NCI-H2171 treated with DMSO at 0.1 percent for 48 hours (cell line): ENCODE measurements around the gene PGBD5.

Experiments used
- DNase-seq: peaks from one replicate; lab custom pipeline; 2025; lab: John Stamatoyannopoulos, UW

Gene PGBD5

DNA sequence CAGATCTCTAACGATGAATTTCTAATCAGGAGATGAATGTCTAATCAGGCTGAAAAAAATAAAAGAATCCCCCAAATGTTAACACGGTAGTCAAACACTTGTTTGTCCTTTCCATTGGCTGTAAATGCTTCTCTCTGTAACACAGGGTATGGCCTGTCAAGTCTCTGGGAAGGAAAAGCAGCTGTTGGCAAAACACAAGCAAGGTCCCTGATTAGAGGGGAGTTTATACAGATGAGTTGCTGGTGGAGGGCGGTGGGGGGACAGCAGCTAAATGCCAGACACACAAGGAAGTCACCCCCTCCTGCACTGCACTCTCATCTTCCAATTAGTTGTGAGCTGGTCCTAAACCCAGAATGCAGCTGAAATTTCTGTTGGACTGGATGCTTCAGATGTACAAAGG is 51.0 kb downstream of the PGBD5 start:
- DNase-seq: no peak

DNA sequence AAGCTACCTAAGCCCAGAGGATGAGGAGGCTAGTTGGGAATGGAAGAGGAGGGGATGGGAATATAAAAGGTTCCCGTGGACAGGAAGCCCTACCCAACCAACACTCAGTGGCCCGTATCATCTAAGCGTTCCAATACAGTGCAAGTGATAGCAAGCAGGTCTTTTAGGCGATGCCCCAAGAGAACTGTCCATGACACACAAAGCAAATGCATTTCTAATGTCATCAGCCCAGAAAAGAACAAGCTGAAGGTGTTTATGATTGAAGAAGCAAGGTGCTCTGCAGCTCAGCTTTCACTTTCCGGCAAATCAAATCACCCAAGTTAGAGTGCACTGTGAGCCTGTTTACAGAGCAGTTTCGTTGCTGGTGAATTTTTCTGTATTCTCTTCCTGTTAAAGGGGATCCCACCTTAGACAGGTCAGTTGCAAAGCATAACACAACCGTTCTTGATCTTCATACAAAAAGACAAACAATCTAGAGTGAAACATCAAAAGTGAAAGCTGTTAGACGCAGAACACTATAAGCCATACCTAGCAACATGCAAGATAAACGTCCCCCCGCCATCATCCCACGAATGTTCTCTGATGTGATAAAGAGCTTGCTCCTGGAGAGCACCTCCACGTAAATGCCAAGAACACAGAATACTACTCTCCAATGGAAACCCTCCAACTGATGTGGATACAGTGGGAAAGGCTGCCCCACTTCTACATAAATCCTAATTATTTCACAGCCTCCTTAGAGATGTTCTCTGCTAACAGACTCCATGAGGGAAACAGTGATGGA is 54.0 kb downstream of the PGBD5 start:
- DNase-seq: no peak

DNA sequence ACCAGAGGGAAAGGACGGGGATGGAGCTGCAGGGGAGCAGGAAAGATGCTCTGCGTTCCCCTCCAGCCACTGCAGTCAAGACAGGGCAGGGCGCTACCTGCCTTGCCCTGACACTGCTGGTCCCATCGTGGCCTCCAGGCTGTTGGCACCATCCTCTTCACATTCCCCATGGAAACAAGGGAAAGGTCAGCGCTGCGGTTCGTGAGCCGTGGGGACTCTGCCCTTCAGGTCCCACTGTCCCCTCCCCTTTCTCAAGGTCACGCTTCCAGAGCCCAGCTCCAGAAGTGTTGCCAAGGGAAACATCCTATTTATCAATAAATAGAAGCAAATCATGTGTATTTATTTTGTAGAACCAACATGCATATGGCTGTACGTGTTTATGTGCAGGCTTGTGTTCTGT is 56.0 kb downstream of the PGBD5 start:
- no peak for DNase-seq

DNA sequence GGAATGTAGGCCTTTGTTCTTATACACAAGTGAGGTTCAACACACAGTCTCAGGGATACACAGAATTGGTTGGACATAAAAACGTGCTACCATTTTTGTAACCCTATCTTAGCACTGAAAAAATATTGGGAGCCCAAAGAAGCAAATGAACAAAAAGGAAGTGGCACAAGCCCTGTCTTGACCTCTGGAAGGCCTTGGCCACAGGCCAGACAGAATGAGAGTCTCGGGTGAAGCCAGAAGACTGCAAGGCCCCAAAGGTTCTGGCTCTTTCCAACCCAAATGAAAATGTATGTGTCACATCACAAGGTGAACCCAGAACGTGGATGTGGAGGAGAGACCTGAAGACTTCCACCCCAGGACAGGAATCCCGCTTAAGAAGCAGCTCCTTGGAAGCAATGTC is 57.3 kb downstream of the PGBD5 start:
- DNase-seq: no peak

DNA sequence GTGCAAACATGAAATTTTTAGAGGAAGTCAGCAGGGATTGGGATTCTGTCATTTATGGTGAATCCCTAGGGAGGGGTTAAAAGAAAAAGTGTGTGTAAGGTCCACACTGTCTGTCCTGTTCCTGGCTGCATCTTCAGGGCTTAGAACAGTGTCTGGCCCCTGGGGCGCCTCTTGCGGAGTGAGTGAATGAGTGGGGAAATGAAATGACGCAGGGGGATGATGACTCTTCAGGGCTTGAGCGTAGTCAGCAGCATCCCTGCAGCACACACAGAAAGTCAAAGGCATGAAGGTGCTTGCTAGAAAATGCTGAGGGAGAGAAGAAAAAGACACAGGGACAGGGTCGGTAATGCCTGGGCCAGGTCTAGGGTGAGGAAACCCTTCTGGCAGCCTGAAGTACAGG is 57.8 kb downstream of the PGBD5 start:
- DNase-seq: no peak

DNA sequence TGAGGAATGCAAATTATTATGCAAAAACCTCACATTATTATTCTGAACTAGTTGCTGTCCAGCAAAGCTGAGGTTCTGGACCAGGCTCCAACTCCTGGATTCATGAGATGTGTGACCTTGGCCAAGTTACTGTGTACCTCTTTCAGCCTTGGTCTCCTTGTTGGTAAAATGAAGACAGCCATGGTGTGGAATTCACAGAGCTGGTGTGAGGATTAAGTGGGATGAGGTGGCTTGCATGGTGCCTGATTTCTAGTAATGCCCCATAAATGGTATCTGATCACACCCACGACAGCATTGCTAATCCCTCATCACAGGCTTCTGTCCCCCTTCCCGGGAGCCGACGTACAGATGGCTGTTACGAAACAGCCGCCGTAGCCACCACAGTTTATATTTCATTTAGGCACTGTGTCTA is 59.6 kb downstream of the PGBD5 start:
- DNase-seq: peak; percentile 26

DNA sequence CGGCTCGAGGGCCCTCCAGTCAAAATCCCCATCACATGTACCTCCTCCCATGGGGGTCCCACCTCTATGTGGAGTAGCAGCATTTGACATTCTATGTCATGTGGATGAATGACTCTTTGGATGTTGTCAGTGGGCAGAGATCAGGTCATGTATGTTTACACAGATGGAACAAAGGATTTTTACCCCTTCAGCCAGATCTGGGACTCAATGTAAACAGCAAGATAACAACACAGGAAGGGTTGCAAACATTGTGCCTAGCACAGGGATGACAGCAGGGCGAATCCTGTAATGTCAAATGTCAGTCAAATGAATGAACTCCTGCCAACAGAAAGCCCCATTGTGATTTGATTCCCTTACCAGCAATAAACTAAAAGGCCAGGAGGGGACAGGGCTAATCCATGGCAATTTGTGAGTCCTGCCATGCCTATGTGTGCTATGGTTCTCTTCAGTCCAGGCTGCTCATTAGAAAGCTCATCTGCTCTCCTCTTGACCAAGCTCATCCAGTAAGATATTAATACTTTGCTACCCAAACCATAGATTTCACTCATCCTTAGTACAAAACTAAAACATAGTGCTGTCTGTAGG is 60.3 kb downstream of the PGBD5 start:
- DNase-seq: no peak

DNA sequence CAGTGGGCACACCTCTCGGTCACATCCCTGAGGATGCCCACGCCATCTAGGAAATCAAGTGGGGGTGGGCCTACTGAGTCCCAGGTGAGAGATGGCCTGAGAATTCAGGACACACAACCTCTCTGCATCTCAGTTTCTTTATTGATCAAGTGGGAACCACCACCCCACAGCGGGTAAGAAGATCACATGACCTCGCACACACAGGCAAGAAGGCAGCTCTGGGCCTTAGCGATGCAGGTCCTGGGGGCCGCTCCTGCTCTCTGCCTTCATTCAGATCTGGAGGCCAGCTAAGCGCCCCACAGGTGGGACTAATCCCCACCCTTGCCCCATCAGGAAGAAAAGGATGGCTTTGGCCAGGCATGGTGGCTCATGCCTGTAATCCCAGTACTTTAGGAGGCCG is 63.2 kb downstream of the PGBD5 start:
- no peak for DNase-seq

DNA sequence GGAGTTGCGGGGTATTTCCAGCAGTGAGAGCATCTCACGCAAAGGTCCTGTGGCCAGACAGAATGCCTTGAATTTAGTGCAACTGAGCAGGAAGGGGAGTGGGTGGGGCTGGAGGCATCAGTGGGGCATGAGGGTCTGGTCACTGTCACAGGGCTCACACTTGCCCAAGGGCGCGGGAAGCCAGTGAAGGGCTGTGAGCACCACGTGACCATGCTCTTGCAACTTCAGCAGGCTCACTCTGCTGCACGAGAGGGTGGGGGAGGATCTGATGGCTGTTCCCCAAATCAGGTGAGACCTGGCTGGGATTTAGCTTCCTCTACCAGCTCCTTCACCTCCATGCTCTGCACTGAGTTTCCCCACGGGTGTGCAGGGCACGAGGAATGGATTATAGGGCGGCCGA is 64.2 kb downstream of the PGBD5 start:
- no peak for DNase-seq

DNA sequence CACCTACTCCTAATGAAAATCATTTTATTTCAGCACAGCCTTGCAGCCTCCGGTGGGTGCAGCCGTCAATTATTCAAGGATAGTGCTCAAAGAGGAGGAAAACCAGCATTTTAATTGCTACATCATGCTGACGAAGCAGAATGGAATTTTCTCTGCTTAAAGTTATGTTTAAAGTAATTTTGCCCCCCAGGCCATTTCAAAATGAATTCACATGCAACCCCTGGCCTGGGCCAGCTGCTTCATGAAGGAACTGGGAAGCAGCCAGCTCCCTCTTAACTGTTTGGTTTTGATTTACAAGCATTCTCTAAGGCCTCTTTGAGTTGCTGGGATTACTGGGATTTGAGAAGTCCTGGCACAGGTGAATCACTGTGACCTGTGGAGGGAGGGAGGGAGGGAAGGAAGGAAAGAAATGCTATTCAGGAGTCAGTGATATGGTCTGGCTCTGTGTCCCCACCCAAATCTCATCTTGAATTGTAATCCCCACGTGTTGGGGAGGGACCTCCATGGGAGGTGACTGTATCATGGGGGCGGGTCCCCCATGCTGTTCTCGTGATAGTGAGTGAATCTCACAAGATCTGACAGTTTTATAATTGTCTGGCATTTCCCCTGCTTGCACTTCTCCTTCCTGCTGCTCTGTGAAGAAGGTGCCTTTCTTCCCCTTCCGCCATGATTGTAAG is 66.0 kb downstream of the PGBD5 start:
- no peak for DNase-seq

DNA sequence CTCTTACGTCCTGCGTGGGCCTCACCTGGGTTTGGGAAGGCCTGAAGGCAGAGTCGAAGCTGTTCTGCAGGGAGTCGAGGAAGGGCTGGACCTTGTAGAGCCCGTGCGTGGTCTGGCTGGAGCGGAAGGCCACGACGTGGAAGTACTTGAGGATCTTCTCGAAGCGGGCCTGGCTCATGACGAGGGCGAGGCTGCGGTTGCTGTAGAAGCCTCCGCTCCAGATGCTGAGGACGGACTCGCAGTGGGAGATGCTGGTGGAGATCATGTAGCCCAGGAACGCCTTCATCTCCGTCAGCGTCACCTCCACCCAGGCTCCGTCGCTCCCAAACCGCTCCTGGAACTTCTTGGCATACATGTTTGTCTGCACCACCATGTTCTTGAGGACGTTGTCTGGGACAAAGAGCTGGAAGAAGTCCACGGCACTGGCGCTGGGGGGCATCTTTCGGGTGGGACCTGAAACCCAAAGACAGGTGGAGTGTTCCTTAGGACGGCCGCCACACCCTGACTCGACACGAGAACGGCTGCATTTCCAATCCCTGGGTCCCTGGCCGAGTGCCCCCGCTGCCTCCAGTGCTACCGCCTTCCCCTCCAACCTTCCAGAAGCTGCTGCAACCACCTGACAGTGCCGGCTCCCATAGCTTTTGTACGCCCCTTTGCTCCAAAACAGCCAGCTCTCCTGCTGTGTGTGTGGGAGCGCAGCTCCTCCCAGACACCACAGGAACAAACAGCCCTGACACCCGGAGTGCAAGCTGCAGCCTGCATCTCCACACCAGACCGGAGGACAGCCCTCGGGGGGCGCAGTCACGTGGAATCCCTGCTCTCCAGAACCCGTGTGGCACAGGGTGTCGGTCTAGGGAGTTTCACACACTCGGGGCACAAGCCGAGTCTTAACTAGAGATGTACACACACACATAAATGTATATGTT is 69.0 kb downstream of the PGBD5 start:
- DNase-seq: no peak

DNA sequence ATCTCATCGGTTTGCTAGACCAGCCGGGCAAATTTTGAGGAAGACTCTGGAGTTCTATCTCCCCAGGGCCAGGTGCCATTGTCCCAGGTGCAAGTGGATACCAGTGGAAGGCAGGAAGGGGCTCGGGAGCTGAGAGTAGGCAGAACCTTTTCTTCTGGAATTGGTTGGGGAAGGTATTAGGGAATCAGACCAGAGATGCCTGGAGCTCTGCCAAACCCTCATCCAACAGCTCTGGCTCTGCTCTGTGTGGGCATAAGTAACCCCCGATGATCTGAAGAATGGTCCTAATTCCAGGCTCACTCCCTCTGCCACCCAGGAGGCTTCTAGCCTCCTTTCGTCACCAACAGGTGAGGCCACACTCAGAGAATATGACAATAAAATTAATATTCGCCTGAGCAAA is 69.9 kb downstream of the PGBD5 start:
- no peak for DNase-seq

DNA sequence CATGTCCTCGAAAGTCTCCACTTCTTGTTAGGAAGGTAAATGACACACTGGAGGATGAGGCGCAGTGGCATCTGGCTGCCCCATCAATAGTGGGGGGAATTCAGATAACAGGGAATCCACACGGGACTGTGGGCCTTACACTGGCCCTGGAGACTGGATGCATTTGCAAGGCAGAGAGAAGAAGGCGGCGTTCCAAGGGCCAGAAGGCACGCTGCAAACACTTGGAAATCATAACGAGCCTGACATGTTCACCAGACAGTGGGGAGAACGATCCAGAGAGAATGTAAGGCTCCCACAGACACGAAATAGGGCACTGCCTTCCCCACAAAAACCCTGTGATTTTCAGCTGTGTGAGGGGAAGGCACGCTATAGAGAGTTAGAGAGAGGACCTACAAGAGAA is 70.5 kb downstream of the PGBD5 start:
- DNase-seq: no peak

DNA sequence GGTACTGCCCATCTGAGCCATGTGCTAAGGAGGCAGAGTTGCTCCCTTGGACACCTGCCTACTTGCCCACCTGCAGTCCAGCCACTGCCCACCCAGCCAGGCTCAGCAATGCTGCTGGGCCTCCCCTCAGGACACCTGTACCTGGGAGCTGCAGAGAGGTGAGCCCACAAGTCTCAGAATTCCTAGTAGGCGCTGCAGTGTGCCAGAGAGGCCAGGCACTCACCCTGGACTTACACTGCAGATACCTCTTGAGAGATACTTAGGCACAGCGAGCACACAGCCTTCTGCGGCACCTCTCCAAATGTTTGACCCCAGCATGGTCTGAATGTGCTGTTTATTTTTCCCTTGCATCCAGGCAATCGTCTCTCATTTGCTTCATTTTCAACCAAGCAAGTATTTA is 71.0 kb downstream of the PGBD5 start:
- DNase-seq: no peak

DNA sequence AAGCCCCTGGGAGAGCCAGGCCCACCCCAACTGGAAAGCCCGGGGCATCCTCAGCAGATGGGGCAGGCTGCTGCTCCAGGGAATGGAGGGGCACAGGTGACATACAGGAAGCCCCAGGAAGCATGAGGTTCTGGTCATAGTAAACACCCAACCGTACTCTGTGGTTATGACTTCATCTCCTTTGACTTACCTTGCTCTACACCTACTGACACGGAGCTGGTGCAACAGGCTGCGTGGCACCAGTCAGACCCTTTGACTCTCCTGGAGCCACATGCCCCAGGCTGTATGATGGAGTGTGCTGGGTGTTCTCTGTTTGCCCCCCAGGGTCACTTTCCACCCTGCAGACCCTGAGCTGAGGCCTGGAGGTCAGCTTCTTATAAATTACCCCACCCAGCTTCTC is 72.1 kb downstream of the PGBD5 start:
- no peak for DNase-seq

DNA sequence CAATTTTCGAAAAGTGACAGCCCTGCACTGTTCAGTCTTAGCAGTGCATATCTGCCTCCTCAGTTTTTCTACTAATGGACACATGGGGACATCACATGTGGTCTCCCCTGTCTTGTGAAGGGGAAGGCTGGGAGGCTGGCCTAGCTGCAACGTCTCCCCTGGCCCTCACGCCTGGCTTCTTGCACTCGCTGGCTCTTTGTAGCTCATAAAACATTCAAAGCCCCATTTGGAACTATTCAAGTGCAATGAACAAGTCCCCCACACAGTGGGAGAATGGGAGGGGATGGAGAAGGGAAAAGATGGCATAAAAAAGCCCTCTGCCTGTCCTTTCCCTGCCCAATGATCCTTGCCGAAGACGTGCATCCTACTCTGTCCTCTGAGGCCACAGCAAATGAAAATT is 73.6 kb downstream of the PGBD5 start:
- DNase-seq: no peak

DNA sequence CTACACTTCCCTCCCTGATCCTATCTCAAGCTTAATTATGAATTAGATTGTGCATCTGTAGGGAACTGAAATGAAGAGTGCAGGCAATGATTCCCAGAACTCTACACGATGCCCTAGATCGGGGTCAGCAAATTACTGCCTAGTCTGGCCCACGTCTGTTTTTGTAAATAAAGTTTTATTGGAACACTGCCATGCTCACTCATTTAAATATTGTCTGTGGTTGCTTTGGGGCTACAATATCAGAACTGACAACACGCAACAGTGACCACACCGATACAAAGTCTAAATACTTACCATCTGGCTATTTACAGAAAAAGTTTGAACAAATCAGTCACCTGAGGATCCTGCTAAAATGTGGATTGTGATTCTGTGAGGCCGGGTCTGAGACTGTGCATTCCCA is 74.1 kb downstream of the PGBD5 start:
- no peak for DNase-seq

DNA sequence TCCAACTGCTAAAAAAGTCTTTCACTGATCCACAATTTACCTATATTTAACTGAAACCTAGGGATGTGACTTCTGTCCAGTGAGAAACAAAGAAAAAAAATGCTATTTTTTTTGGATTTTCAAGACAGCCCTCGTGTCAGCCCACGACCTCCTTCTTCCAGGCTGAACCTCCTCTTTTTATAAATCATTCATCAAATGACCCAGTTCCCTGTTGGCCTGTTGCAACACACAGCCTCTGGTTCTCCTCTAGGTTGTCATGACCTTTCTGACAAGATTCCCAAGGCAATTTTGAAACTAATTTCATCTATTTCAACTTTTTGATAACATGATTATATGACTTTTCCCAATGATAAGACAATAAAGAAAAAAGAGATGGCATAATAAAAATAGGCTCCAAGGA is 74.6 kb downstream of the PGBD5 start:
- DNase-seq: no peak

DNA sequence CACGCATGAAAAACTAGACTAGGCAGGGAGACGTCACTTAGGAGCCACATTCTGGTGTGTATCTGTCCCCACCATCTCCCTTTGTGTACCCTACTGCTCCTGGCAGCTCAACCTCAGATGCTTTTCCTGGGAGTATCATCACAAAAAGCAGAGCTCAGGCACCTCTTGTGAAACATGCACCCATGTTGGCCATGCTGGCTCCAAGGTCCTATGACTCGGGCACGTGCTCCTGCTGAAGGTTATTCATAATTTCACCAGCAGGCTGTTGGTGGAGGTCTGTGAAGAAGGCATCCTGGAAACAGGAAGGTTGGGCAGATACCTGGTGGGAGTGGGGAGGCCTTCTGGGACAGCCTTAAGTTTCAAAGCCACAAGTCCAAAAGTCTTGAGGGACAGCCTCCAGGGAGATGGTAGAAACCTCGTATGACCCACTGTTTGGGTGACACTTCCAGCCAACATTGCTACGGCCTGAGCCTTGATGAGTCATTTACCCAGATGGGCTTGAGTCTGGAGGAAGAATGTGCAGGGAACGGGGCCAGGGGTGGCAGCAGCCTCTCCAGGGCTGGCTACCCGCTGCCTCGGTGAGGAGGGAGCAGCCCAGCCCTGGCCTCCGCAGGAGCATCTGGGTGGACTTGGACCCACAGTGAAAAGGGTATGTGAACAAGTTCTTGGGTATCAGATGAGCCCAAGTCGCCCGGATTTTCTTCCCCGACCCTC is 75.8 kb downstream of the PGBD5 start:
- DNase-seq: no peak

DNA sequence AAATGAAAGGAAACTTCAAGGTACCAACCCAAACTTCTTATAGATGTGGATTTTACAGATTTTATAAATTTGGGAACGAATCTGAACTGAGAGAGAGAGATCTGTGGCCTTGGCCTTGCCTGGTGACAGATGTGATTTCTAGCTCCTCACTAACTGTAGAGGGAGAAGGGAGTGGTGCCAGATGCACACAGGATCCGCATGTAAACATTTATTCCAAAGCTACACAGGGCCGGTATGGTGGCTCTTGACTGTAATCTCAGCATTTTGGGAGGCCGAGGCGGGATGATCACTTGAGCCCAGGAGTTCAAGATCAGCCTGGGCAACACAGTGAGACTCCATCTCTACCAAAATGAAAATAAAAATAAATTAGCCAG is 77.1 kb downstream of the PGBD5 start:
- DNase-seq: peak; percentile 67

DNA sequence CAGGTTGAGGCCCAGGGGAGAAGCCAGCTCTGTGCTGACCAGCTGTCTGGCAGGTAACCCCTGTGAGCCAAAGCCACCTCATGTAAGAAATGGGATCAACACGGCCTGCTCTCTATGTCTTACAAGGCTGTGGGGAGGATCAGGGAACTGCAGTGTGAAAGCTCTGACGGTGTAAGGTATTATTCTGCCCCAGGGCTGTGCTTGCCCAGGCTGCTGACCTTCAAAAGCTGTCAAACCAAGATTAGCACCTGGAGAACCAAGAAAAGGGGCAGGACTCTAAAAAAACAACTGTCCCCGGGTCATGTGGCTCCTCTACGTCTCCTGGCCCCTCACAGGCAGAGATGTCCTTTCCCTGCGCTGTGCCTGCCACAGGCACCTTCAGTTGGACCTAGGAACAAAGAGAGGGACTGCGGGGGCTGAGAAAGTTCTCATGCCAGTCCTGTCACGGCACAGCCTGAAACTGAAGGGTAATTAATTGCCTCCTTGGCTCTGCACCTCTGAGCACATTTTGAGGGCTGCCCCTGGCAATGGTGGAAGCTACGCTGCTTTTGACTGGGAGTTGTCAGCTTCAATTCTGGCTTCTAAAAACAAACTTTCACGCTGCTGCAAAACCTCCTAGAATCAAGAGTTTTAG is 77.6 kb downstream of the PGBD5 start:
- peak; percentile 57 for DNase-seq
